H9 (cell line): ENCODE measurements around the gene ENOX1. TPM values are rescaled to one million over a fixed set of nuclear protein-coding genes. Genes with fewer than 3 reads are reported as not detected.

Experiments used
- DNase-seq: peaks from one replicate; pipeline ENCODE4 v3.0.0-alpha.2; 2017
- H2AFZ ChIP-seq: one replicate; pipeline ENCODE4 v1.6.1; 2013; ENCODE audit warnings: mild to moderate bottlenecking, low read length, control low read depth, moderate library complexity
- H2AK5ac ChIP-seq: 2 replicates; pipeline ENCODE4 v1.6.1; 2013; ENCODE audit warnings: low read length, control low read depth, mixed read lengths; ENCODE audit not compliant: insufficient read length
- H2BK120ac ChIP-seq: one replicate; pipeline ENCODE4 v1.6.1; 2013; ENCODE audit warnings: low read depth, mild to moderate bottlenecking, low read length, control low read depth, inconsistent platforms; ENCODE audit not compliant: poor library complexity, severe bottlenecking
- H2BK12ac ChIP-seq: 2 replicates; pipeline ENCODE4 v1.6.1; 2013; ENCODE audit warnings: low read length, control low read depth, mixed read lengths, low read depth; ENCODE audit not compliant: insufficient read length
- H2BK15ac ChIP-seq: 2 replicates; pipeline ENCODE4 v1.6.1; 2013; ENCODE audit warnings: low read depth, low read length, control low read depth
- H2BK20ac ChIP-seq: one replicate; pipeline ENCODE4 v1.6.1; 2013; ENCODE audit warnings: low read depth, mild to moderate bottlenecking, low read length, control low read depth, inconsistent platforms; ENCODE audit not compliant: poor library complexity, severe bottlenecking
- H2BK5ac ChIP-seq: 2 replicates; pipeline ENCODE4 v1.6.1; 2013; ENCODE audit warnings: low read length, control low read depth, mixed read lengths; ENCODE audit not compliant: insufficient read length
- H3K14ac ChIP-seq: 2 replicates; pipeline ENCODE4 v1.6.1; 2013; ENCODE audit warnings: low read length, control low read depth; ENCODE audit not compliant: insufficient read depth
- H3K18ac ChIP-seq: 2 replicates; pipeline ENCODE4 v1.6.1; 2013; ENCODE audit warnings: low read depth, mild to moderate bottlenecking, mixed read lengths, low read length, control low read depth; ENCODE audit not compliant: insufficient read length
- H3K23ac ChIP-seq: 2 replicates; pipeline ENCODE4 v1.6.1; 2013; ENCODE audit warnings: low read length, control low read depth, mixed read lengths, low read depth; ENCODE audit not compliant: insufficient read length
- H3K23me2 ChIP-seq: 2 replicates; pipeline ENCODE4 v1.6.1; 2013; ENCODE audit warnings: low read depth, mild to moderate bottlenecking, mixed read lengths, low read length, control low read depth; ENCODE audit not compliant: insufficient read length, poor library complexity, severe bottlenecking
- H3K27ac ChIP-seq: 2 replicates; pipeline ENCODE4 v1.5.1; 2013; ENCODE audit warnings: low read length, control low read depth, mixed read lengths, low read depth; ENCODE audit not compliant: insufficient read length
- H3K27me3 ChIP-seq: 2 replicates; pipeline ENCODE4 v1.6.1; 2013; ENCODE audit warnings: low read length, control low read depth, inconsistent platforms; ENCODE audit not compliant: insufficient read depth
- H3K4ac ChIP-seq: 2 replicates; pipeline ENCODE4 v1.6.1; 2013; ENCODE audit warnings: low read depth, mild to moderate bottlenecking, control low read depth, inconsistent platforms, low read length, moderate library complexity
- H3K4me1 ChIP-seq: 2 replicates; pipeline ENCODE4 v1.6.1; 2013; ENCODE audit warnings: low read length, control low read depth, inconsistent platforms; ENCODE audit not compliant: insufficient read depth
- H3K4me2 ChIP-seq: 2 replicates; pipeline ENCODE4 v1.6.1; 2013; ENCODE audit warnings: low read length, control low read depth, mixed read lengths; ENCODE audit not compliant: insufficient read length, insufficient read depth
- H3K56ac ChIP-seq: 2 replicates; pipeline ENCODE4 v1.6.1; 2013; ENCODE audit warnings: low read depth, mild to moderate bottlenecking, mixed read lengths, low read length, control low read depth; ENCODE audit not compliant: insufficient read length
- H3K79me1 ChIP-seq: 2 replicates; pipeline ENCODE4 v1.6.1; 2013; ENCODE audit warnings: low read depth, mild to moderate bottlenecking, moderate library complexity, low read length, control low read depth, inconsistent platforms; ENCODE audit not compliant: insufficient read depth, poor library complexity, severe bottlenecking
- H3K79me2 ChIP-seq: 2 replicates; pipeline ENCODE4 v1.6.1; 2013; ENCODE audit warnings: low read length, control low read depth, inconsistent platforms; ENCODE audit not compliant: insufficient read depth
- H3K9ac ChIP-seq: 2 replicates; pipeline ENCODE4 v1.6.1; 2013; ENCODE audit warnings: low read length, control low read depth, mixed read lengths; ENCODE audit not compliant: insufficient read length; ENCODE audit errors: extremely low read depth
- H3K9me3 ChIP-seq: one replicate; pipeline ENCODE4 v1.6.1; 2013; ENCODE audit warnings: low read depth, low read length, inconsistent platforms; ENCODE audit not compliant: control insufficient read depth
- H3T11ph ChIP-seq: one replicate; pipeline ENCODE4 v1.6.1; 2013; ENCODE audit warnings: mild to moderate bottlenecking, low read length, control low read depth, inconsistent platforms
- H4K20me1 ChIP-seq: one replicate; pipeline ENCODE4 v1.6.1; 2013; ENCODE audit not compliant: control insufficient read depth, insufficient read length, insufficient read depth
- H4K5ac ChIP-seq: 2 replicates; pipeline ENCODE4 v1.6.1; 2013; ENCODE audit warnings: low read depth, mild to moderate bottlenecking, mixed read lengths, low read length, control low read depth; ENCODE audit not compliant: insufficient read length
- H4K8ac ChIP-seq: replicated peaks from 2 replicates; pipeline ENCODE4 v1.6.1; 2013; ENCODE audit warnings: low read length, control low read depth, mixed read lengths, low read depth; ENCODE audit not compliant: insufficient read length
- H4K91ac ChIP-seq: 2 replicates; pipeline ENCODE4 v1.6.1; 2013; ENCODE audit warnings: low read depth, mild to moderate bottlenecking, moderate library complexity, mixed read lengths, low read length, control low read depth; ENCODE audit not compliant: insufficient read length
- H3K27ac Mint-ChIP-seq, 3 experiments: 2 replicates in 2 of 3; 3 replicates in 1 of 3; pipeline ENCODE4 v1.8.0; 2020 to 2021; ENCODE audit warnings: mixed read lengths in 3 of 3, mild to moderate bottlenecking in 1 of 3, moderate library complexity in 1 of 3
- H3K27me3 Mint-ChIP-seq: 2 replicates; pipeline ENCODE4 v1.8.0; 2021; ENCODE audit warnings: low read depth, mild to moderate bottlenecking, moderate library complexity, mixed read lengths
- H3K36me3 Mint-ChIP-seq, 3 experiments: 2 replicates in 2 of 3; 3 replicates in 1 of 3; pipeline ENCODE4 v1.8.0; 2020 to 2021; ENCODE audit warnings: low read depth in 3 of 3, mixed read lengths in 3 of 3; ENCODE audit not compliant: insufficient read depth in 1 of 3
- H3K4me1 Mint-ChIP-seq, 2 experiments: 2 replicates each; pipeline ENCODE4 v1.8.0; 2020; ENCODE audit warnings: mixed read lengths in 2 of 2
- H3K4me3 Mint-ChIP-seq, 2 experiments: 2 replicates in 1 of 2; 3 replicates in 1 of 2; pipeline ENCODE4 v1.8.0; 2020 to 2021; ENCODE audit warnings: mild to moderate bottlenecking in 2 of 2, mixed read lengths in 2 of 2, moderate library complexity in 1 of 2
- H3K9me3 Mint-ChIP-seq, 2 experiments: 2 replicates in 1 of 2; 3 replicates in 1 of 2; pipeline ENCODE4 v1.8.0; 2020; ENCODE audit warnings: mild to moderate bottlenecking in 2 of 2, mixed read lengths in 2 of 2, moderate library complexity in 1 of 2
- CTCF ChIP-seq: fragments of 200-600 bp; sonication (generic); conservative IDR thresholded peaks from 3 replicates; pipeline ENCODE4 v1.8.0; 2021; ENCODE audit warnings: antibody characterized with exemption, mild to moderate bottlenecking
- WGBS: extraction: QIAGEN DNeasy Blood & Tissue Kit; methylation state at CpG from one replicate; pipeline ENCODE4 v1.1.7; 2013; ENCODE audit warnings: missing lambda C conversion rate, low lambda C conversion rate, mixed read lengths; ENCODE audit not compliant: insufficient read length; ENCODE audit errors: extremely low coverage; 5-methylcytosine and 5-hydroxymethylcytosine counted together
- total RNA-seq: library from RNA; stranded (reverse); gene quantifications from 2 replicates; pipeline ENCODE4 v1.2.1, GENCODE V29; 2021

Gene ENOX1
- total RNA-seq, 1 experiment from 2014 or later = 0.24 TPM

- no CpG with 5 or more reads among the region's 4 CpGs for WGBS
- DNase-seq = no peak
- TF ChIP-seq CTCF = no peak
- Histone ChIP-seq H4K20me1 (no peaks in the 10 kb centered on the region), H3K9me3 (no peaks in the 10 kb centered on the region), H2AFZ (no peak overlapping the region), H3K4ac (no peak overlapping the region), H3K18ac (no peak overlapping the region), H3K14ac (no peak overlapping the region), H4K8ac (no peak overlapping the region), H3K79me1 (no peaks in the 10 kb centered on the region), H2AK5ac (no peak overlapping the region), H3T11ph (no peak overlapping the region), H2BK20ac (no peak overlapping the region), H3K4me2 (peak overlapping the region; percentile 25), H3K56ac (no peak overlapping the region), H3K27me3 (no peaks in the 10 kb centered on the region), H3K4me1 (peaks cover 20% of the 10 kb centered on the region), H3K9ac (no peak overlapping the region), H3K23ac (no peak overlapping the region), H2BK15ac (no peak overlapping the region), H3K27ac (peak overlapping the region; percentile 53), H3K23me2 (no peaks in the 10 kb centered on the region), H2BK120ac (no peak overlapping the region), H4K5ac (no peak overlapping the region), H2BK12ac (no peak overlapping the region), H2BK5ac (no peak overlapping the region), H3K79me2 (no peaks in the 10 kb centered on the region), H4K91ac (no peak overlapping the region)
- no peaks in the 10 kb centered on the region; the same call in 1 of the 2 replicates for H3K27me3 Mint-ChIP-seq
- H3K27ac Mint-ChIP-seq = peak overlapping the region; percentile 47 to 95 (median 92); a peak in 6 of 7 replicates
- H3K9me3 Mint-ChIP-seq = no peaks in the 10 kb centered on the region
- H3K4me3 Mint-ChIP-seq = peak overlapping the region; percentile 43 to 56; a peak in 4 of 5 replicates
- no peaks in the 10 kb centered on the region; a peak in 1 of 7 replicates for H3K36me3 Mint-ChIP-seq
- peaks cover 53 to 57% of the 10 kb centered on the region in 2 experiments for H3K4me1 Mint-ChIP-seq
Measured at GRCh38 chr13:43359536-43359935, 427.2 kb downstream of the ENOX1 start.
